Activated CD4-positive, CD25-positive, alpha-beta regulatory T cell treated with anti-CD3 and anti-CD28 coated beads, Interleukin-2, amount 50 U/mL, for 72 hours (primary cell): ENCODE measurements around the gene MEDAG.
"Not testable (repeated sequence)": the region's sequence is repeated elsewhere in the genome, so short reads cannot be mapped to it uniquely, and the experiment has no call there.

Source experiments
- DNase-seq: peaks from one replicate; pipeline ENCODE4 v3.0.0; 2021

MEDAG gene

DNA sequence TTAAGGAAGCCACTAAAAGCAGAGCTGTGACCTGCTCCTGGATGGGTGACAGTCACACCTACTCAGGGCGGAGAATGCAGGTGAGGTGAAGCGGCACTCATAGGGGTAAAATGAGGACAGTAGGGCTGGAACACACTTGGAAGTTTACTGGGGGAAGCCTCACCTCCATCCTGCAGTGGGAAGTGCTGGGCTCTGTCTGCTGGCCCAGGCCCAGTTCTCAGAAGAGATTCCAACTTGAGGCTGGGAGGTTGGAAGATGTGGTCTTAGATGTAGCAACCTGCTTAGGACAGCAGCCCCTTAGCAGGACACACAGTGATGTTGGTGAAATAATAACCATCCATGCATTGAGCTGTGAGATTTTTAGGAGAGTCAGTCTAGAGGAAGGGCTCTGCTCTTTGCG, 4.6 kb downstream of the MEDAG start:
- DNase-seq: no peak

DNA sequence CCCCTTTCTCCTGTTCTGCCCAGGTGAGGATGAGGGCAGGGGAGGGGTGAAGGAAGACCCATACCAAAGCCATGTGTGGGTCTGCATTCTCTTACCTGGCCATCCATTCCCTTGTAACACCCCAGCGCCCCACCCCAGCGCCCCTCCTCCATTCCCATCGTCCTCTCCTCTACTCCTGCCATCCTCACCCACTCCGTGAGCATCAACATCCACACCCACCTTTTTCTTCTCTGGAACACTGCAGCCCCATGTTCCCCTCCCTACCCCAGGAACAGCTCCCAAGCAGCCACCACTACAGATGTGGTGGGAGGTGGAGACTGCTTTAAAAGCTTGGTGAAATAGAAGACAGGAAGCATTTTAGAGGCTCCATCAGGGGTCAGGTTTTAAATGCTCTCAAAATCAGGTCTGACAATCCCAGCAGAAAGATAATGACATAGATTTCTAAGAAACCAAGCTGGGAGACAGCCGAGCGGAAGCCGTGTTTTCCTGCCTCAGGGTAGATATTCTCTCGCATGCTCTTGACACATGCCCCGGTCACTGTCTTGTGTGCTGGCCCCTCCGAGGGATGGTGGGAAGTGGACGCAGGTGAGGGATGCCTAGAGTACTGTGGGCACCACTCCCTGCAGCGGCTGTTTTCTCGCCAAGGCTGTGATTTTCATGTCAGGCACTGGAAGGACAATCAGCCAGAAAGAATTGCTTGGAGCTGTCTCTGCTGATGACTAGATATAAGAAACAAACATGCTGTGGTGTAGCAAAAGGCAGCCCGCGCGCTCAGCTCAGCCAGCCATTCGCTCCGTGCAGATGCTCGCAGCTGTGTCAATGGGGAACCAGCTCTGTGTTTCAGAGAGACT, 9.8 kb downstream of the MEDAG start:
- DNase-seq: no peak

DNA sequence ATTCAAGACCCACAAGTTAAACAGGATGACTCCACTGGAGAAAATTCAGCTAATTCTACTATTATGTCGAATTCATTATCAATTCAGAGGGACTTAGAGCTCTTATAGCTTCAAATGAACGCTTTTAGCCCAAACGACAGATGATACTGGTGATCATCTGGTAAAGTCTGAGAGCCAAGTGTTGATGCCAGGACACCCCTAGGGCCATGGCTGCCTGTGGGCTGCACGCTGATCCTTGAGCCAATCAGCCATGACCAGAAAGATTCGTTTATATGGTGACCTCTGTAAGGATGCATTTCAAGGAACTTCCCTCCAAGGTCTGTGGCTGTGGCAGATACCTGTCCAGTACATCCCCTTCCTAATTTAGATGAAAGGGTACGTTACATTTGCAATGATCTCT, 10.9 kb downstream of the MEDAG start:
- no peak for DNase-seq

- no peak for DNase-seq
Observed at GRCh38 chr13:30918662-30919405, 12.8 kb downstream of the MEDAG start.

DNA sequence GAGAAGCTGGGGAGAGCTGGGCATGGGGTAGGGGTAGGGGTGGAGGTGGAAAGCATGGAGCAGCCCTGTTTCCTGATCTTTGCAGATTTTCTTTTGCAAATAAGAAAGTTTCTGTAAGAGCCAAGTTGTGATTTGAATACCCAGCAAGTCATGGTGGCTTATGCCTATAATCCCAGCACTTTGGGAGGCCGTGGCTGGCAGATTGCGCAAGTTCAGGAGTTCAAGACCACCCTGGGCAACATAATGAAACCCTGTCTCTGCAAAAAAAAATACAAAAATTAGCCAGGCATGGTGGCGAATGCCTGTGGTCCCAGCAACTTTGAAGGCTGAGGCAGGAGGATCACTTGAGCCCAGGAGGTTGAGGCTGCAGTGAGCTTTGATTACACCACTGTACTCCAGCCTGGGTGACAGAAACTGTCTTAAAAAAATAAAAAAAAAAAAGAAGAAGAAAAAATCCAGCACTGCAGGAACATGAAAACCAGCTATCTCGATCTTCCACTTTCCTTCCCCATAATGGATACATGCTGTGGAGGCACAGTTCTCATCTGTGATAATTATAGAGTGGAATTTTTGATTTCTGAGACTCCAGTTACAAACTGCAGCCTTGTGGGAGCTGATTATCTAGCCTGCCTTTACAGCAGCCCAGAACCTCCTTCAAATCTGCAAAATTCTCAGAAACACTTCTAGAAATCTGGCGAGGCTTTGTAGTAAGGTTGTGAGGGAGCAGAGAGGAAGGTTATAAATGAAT, 14.3 kb downstream of the MEDAG start:
- no peak for DNase-seq

DNA sequence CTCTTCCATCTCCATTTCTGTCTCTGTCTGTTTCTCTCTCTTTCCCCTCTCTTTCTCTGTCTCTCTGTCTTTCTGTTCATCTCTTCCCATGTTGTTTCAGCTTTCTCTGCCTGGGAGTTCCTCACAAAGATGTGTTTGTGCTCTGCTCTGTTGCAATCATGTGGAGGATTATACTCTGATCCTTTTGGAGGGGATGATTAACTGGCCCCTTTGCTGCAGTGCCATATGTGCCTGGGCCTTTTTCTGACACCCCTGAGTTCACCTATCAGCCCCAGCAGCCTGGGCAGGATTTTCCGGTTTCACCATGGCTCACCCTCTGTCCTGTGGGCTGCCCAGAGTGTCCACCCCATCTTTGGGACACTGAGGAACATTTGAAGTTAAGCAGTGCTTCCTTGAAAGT, 17.3 kb downstream of the MEDAG start:
- DNase-seq: no peak

DNA sequence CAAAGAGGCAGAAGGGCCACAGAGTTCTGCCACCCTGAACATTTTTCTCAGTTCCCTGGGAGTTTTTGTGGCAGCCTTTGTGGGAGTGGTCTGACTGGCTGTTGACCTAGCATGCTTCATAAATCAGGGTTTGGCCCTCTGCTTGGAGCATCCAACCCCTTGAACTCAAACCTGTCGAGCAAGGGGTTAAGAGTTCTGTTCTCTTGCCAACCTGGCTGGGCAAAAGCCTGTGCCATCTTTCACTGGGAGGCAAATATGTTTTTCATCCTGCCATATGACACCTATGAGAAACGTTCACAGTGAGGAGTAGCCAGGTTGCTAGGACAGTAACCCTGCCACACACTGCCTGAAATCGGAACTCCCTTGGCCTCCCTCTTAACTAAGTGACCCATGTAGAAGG, 18.6 kb downstream of the MEDAG start:
- DNase-seq: no peak

GRCh38 chr13:30925429-30925828, 19.4 kb downstream of the MEDAG start:
- DNase-seq: no peak

- DNase-seq: no peak
Observed at GRCh38 chr13:30926781-30927180, 20.7 kb downstream of the MEDAG start.

DNA sequence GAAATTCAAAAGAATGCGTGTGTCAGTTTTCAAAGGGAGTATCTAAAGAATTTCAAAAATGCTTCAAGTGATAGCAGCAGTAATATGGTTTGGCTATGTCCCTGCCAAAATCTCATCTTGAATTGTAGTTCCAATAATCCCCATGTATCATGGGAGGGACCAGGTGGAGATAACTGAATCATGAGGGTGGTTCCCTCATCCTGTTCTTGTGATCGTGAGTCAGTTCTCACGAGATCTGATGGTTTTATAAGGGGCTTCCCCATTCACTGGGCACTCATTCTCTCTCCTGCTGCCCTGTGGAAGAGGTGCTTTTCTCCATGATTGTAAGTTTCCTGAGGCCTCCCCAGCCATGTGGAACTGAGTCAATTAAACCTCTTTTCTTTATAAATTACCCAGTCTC, 21.1 kb downstream of the MEDAG start:
- DNase-seq: not testable (repeated sequence)

DNA sequence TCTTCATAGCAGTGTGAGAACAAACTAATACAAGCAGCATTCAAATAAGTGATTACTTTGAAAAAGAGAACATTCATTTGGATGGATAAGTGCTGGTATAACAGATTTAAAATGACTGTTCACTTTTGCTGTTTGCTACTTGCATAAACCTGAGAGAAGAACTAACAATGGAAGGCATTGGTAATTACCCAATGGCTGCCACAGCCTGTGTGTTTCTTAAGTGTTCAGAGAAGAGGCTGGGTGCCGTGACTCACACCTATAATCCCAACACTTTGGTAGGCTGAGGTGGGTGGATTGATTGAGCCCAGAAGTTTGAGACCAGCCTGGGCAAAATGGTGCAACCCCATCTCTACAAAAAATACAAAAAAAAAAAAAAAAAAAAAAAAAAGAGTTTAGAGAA, 21.5 kb downstream of the MEDAG start:
- DNase-seq: no peak

DNA sequence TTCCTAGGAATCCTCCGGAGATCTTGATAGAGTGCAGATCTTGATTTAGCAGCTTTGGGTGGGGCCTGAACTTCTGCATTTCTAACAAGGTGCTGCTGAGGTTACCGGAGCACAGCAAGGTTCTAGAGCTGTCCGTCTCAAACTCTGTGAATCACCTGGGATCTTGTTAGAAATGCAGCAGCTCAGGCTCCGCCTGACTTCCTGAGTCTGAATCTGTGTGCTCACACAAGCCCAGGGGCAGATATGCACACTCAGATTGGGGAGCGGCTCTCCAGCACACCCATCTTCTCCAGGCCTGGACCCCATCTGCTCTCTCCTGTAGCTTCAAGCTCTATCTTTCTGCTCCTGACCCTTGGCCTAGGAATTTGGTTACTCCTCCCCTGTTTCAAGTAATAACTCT, 22.9 kb downstream of the MEDAG start:
- no peak for DNase-seq

DNA sequence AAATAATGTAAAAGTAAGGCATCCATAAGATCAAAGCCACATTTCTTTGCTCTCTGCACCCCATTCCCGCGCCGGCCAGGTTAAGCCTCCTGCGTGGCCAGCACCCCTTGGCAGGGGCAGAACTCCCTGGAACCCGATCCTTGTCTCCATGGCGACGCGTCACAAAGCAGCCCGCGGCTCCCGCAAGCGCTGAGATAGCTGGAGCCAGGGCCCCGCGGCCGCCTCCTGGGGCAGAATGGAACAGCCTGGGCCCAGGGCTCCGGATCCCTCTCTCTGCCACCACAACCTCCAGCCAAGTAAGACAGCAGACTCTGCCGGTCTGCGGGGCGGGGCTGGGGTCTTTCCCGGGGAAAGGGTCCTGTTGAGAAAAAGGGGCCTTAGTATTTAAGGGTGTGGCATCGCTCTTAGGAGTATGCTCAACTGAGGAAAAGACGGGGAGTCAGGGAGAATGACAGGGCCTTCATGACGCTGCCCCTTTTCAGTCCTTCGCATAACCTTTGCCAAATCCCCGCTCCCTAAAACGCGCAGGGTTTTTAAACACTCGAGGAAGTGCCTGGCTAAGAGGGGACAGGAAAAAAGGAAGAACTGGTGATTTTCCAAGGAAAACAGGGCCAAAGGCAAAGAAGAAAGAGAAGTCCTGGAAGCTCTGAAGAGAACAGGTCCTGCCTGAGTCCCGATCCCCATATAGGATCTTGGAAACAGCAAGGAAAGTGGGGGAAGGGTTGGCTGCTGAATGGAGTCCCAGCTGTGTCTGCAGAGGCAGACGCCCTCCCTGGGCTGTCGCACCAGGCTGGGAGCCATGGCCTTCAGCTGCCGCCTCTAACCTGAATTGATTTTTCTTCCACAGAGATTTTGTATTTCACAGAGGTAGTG, 26.6 kb downstream of the MEDAG start, which contains the start of gene TEX26:
Gene TEX26 (plus strand): TSS at position 176 of the 873 bp plus-strand sequence. CDS start 60 bp downstream, at position 236.
- DNase-seq: no peak

- no peak for DNase-seq
Observed at GRCh38 chr13:30933354-30933670, 27.2 kb downstream of the MEDAG start.

GRCh38 chr13:30934381-30934780, 28.3 kb downstream of the MEDAG start:
- DNase-seq: no peak

DNA sequence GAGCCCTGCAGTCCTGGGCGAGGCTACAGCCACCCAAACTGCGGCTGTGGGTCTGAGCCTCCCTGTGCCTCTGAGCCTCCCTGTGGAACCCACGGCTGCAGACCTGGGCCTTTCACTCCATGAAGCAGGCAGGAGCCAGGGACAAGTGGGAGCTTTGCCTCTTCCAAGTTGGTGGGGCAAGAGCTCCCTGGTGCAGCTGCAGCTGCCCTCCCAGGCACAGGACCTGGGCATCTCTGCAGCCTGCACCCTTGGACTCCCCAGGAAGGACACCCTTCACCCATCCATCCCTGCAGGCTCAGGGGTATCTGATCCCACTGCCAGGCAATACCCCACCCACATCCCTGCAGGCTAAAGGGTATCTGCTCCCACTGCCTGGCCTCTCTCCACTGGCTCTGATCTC, 28.7 kb downstream of the MEDAG start:
- DNase-seq: no peak

DNA sequence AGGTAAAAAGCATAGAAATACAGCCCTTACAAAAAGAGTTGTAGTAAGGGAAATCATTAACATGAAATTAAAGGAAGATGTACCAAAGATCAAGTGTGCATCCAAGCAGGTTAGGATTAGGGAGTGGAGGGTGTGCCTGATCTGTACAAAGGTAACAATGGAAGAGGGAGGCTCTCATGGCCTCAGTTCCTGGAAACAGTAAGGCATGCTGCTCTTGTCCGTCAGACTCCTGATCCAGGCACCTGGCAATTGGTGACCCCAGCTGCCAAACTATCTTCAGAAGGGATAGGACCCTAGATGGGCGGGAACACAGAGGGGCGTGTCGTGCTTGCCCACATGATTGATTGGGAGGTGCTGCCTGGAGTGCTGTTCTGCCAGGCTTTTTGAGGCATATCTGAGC, 30.9 kb downstream of the MEDAG start:
- DNase-seq: no peak

DNA sequence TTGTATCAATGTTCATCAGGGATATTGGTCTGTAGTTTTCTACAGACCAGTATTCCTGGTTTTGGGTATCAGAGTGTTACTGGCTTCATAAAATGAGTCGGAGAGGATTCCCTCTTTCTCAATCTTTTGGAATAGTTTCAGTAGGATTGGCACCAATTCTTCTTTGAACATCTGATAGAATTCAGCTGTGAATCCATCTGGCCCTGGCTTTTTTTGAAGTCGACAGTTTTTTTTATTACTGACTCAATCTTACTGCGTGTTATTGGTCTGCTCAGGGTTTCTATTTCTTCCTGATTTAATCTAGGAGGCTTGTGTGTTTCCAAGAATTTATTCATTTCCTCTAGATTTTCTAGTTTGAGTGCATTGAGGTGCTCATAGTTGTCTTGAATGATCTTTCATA, 37.8 kb downstream of the MEDAG start:
- no peak for DNase-seq

GRCh38 chr13:30957258-30957943, 51.3 kb downstream of the MEDAG start:
- no peak for DNase-seq

DNA sequence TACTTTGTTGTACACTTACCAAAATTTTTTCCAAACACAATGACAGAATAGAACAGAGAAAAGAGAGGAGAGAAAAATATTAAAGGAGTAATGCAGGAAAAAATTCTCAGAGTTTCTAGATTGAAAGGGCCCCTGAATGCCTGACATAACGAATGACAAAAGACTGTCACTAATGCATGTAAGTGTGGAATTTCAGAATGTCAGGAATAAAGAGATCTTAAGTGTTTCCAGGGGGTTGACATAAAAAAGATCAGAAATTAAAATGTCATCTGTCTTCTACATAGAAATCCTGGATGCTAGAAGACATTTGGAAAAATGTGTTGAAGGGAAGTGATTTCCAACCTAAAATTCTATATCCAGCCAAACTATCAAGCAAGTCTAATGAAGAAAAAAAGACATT, 53.6 kb downstream of the MEDAG start:
- no peak for DNase-seq

- no peak for DNase-seq
Observed at GRCh38 chr13:30963791-30964190, 57.7 kb downstream of the MEDAG start.

DNA sequence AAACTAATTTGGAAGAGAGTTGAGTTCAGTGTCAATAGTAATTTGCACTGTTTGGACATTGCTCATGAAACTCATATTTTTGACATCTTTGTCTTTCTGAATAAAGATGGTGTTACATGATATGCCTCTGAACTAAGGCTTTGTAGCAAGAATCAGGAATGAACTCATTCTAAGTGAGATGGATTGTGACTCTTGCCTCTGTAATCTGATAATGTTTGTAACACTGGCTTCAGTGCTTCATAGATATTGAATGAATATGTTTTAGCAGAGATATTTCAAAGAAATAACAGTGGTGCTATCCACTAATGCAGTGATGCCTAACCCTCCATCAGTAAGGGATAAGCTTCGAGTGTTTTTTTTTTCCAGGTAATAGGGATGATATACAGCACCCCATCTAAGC, 59.3 kb downstream of the MEDAG start:
- no peak for DNase-seq
